ENCODE measurements around the gene CARD10.

Gene CARD10

DNA sequence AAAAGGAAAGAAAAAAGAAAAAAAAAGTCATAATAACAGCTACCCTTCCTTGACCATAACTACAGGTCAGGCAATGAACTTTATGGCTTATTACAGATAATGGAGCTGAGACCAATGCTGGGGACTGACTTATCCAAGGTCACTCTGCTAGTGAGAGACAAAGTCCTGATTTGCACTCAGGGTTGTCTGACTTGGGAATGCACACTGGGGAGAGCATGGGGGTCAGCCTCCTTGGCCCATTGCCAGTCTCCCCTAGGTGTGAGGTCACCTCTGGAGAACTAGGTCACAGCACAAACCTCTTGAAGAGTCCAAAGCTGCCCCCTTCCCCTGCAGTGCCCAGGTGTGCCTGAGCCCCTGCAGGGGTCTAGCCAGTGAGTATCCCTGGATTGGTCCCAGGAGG lies 35.8 kb upstream of the CARD10 start:
- TF ChIP-seq, protein P1, sequence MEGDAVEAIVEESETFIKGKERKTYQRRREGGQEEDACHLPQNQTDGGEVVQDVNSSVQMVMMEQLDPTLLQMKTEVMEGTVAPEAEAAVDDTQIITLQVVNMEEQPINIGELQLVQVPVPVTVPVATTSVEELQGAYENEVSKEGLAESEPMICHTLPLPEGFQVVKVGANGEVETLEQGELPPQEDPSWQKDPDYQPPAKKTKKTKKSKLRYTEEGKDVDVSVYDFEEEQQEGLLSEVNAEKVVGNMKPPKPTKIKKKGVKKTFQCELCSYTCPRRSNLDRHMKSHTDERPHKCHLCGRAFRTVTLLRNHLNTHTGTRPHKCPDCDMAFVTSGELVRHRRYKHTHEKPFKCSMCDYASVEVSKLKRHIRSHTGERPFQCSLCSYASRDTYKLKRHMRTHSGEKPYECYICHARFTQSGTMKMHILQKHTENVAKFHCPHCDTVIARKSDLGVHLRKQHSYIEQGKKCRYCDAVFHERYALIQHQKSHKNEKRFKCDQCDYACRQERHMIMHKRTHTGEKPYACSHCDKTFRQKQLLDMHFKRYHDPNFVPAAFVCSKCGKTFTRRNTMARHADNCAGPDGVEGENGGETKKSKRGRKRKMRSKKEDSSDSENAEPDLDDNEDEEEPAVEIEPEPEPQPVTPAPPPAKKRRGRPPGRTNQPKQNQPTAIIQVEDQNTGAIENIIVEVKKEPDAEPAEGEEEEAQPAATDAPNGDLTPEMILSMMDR (conservative IDR thresholded peaks at IDR 0.05; ENCODE audit: low read length), result no peak
- no peak for TF ChIP-seq EZH2phosphoT487 (IDR thresholded peaks at IDR 0.05; ENCODE audit: borderline replicate concordance)

DNA sequence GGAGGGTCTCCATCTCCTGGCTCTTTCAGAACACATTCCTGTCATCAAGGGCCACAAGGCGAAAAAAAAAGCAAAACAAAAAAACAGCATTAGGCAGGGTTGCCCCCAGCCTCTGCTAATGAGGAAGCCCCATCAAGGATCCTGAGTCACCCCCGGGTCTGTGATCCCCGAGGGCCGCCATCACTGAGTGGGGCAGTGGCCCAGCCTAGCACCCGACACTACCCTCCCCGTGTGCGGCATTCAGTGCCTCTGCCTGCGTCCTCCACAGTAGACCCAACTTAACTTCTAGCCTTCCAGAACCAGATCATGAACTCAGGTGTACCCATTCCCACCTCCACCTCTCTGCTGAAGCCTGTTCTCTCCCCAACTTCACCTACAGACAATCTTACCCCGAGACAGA lies 34.5 kb upstream of the CARD10 start:
- no peaks in the 10 kb centered on the region for H3K4me1 ChIP-seq (ENCODE audit: insufficient read depth, low read length, poor library complexity, severe bottlenecking)
- no peak overlapping the region for H3K9ac ChIP-seq (ENCODE audit: low read depth, low read length, poor library complexity, severe bottlenecking)
- no peaks in the 10 kb centered on the region for H3K27me3 ChIP-seq (ENCODE audit: insufficient read depth, low read length, poor library complexity, severe bottlenecking)
- no peak overlapping the region for H3K4me3 ChIP-seq (ENCODE audit: low read length, poor library complexity, severe bottlenecking)
- no peak for TF ChIP-seq EZH2phosphoT487 (IDR thresholded peaks at IDR 0.05; ENCODE audit: borderline replicate concordance)
- TF ChIP-seq, protein P1 (conservative IDR thresholded peaks at IDR 0.05; ENCODE audit: low read length), result no peak
- no peak overlapping the region for H3K4me2 ChIP-seq (ENCODE audit: low read depth, low read length, poor library complexity, severe bottlenecking)
- H2AFZ ChIP-seq (ENCODE audit: low read length), result no peak overlapping the region
- no peaks in the 10 kb centered on the region for H3K36me3 ChIP-seq (ENCODE audit: insufficient read depth, low read length)
- H3K79me2 ChIP-seq (ENCODE audit: insufficient read depth, low read length), result no peaks in the 10 kb centered on the region
- H3K9me2 ChIP-seq (replicated peaks; ENCODE audit: low read depth, low read length), result no peaks in the 10 kb centered on the region
- H3F3A ChIP-seq (ENCODE audit: low read depth), result no peaks in the 10 kb centered on the region
- H4K20me1 ChIP-seq (ENCODE audit: insufficient read depth, low read length, poor library complexity, severe bottlenecking), result no peaks in the 10 kb centered on the region
- H3K9me3 ChIP-seq (ENCODE audit: insufficient read depth, low read depth, low read length), result no peaks in the 10 kb centered on the region

More for the DNA sequence above, 35.8 kb upstream of the CARD10 start:
- no peaks in the 10 kb centered on the region for H3F3A ChIP-seq (ENCODE audit: low read depth)
- H4K20me1 ChIP-seq (ENCODE audit: insufficient read depth, low read length, poor library complexity, severe bottlenecking), result no peaks in the 10 kb centered on the region
- no peaks in the 10 kb centered on the region for H3K36me3 ChIP-seq (ENCODE audit: insufficient read depth, low read length)
- H3K4me3 ChIP-seq (ENCODE audit: low read length, poor library complexity, severe bottlenecking), result no peak overlapping the region
- no peaks in the 10 kb centered on the region for H3K4me1 ChIP-seq (ENCODE audit: insufficient read depth, low read length, poor library complexity, severe bottlenecking)
- H3K9ac ChIP-seq (ENCODE audit: low read depth, low read length, poor library complexity, severe bottlenecking), result no peak overlapping the region
- no peaks in the 10 kb centered on the region for H3K9me2 ChIP-seq (replicated peaks; ENCODE audit: low read depth, low read length)
- H2AFZ ChIP-seq (ENCODE audit: low read length), result no peak overlapping the region
- H3K27me3 ChIP-seq (ENCODE audit: insufficient read depth, low read length, poor library complexity, severe bottlenecking), result no peaks in the 10 kb centered on the region
- no peak overlapping the region for H3K4me2 ChIP-seq (ENCODE audit: low read depth, low read length, poor library complexity, severe bottlenecking)
- no peaks in the 10 kb centered on the region for H3K79me2 ChIP-seq (ENCODE audit: insufficient read depth, low read length)
- no peaks in the 10 kb centered on the region for H3K9me3 ChIP-seq (ENCODE audit: insufficient read depth, low read depth, low read length)

DNA sequence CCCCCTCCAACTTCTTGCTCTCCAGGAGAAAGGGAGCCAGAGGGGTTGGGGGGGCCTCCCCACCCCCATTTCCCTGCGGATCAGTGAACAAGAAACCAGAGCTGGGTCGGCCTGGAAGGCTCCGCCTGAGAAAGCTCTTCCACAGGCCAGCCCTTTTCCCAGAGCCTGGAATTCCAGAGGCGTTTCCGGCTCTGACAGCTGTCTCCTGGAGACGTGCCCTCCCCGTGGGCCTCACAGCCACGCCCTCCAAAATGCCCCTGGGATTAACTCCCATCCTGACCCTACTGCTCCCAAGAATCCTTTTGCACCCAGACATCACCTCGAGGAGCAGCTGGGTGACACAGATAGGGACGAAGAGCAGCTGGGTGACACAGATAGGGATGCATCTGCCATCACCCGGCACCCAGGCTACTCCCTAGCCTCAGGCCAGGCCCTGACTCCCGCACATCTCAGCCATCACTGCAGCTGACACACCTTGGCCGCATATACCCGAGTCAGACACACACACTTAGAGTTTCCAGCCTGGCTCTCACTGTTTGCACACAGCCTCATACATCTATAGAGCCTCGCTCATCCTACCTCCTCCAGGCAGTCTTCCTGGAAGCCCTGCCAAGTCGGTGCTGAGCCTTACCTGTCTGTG lies 33.4 kb upstream of the CARD10 start:
- no peaks in the 10 kb centered on the region for H3K9me3 ChIP-seq (ENCODE audit: insufficient read depth, low read depth, low read length)
- H3K9me2 ChIP-seq (replicated peaks; ENCODE audit: low read depth, low read length), result no peaks in the 10 kb centered on the region
- no peaks in the 10 kb centered on the region for H3K4me1 ChIP-seq (ENCODE audit: insufficient read depth, low read length, poor library complexity, severe bottlenecking)
- no peaks in the 10 kb centered on the region for H3K36me3 ChIP-seq (ENCODE audit: insufficient read depth, low read length)
- no peaks in the 10 kb centered on the region for H4K20me1 ChIP-seq (ENCODE audit: insufficient read depth, low read length, poor library complexity, severe bottlenecking)
- no peak overlapping the region for H2AFZ ChIP-seq (ENCODE audit: low read length)
- H3K4me3 ChIP-seq (ENCODE audit: low read length, poor library complexity, severe bottlenecking), result no peak overlapping the region
- no peak overlapping the region for H3K9ac ChIP-seq (ENCODE audit: low read depth, low read length, poor library complexity, severe bottlenecking)
- no peak overlapping the region for H3K4me2 ChIP-seq (ENCODE audit: low read depth, low read length, poor library complexity, severe bottlenecking)
- H3K79me2 ChIP-seq (ENCODE audit: insufficient read depth, low read length), result no peaks in the 10 kb centered on the region
- H3K27me3 ChIP-seq (ENCODE audit: insufficient read depth, low read length, poor library complexity, severe bottlenecking), result no peaks in the 10 kb centered on the region
- no peaks in the 10 kb centered on the region for H3F3A ChIP-seq (ENCODE audit: low read depth)
- TF ChIP-seq EZH2phosphoT487 (IDR thresholded peaks at IDR 0.05; ENCODE audit: borderline replicate concordance), result no peak
- TF ChIP-seq, protein P1 (conservative IDR thresholded peaks at IDR 0.05; ENCODE audit: low read length), result no peak

Measured in Loucy (cell line).